HG02852 (cell line): ENCODE data around the gene CYP11A1.

Experiments
- ATAC-seq: cut with Tn5 transposase; IDR thresholded peaks from one replicate; pipeline ENCODE4 v1.9.1; 2021; ENCODE audit warnings: mild to moderate bottlenecking, moderate library complexity; ENCODE audit not compliant: unreplicated experiment

The CYP11A1 gene

GRCh38 chr15:74306781-74307217, 60.6 kb downstream of the CYP11A1 start:
- no peak for ATAC-seq

GRCh38 chr15:74305687-74306086, 61.8 kb downstream of the CYP11A1 start:
- ATAC-seq = no peak

- no peak for ATAC-seq
Observed at GRCh38 chr15:74304431-74304830, 63.0 kb downstream of the CYP11A1 start.

- no peak for ATAC-seq
Observed at GRCh38 chr15:74303741-74304309, 63.6 kb downstream of the CYP11A1 start.

GRCh38 chr15:74302821-74303359, 64.6 kb downstream of the CYP11A1 start:
- no peak for ATAC-seq

- no peak for ATAC-seq
Observed at GRCh38 chr15:74301583-74302361, 65.7 kb downstream of the CYP11A1 start.

GRCh38 chr15:74300057-74300795, 67.2 kb downstream of the CYP11A1 start:
- no peak for ATAC-seq

- no peak for ATAC-seq
Observed at GRCh38 chr15:74297887-74298286, 69.6 kb downstream of the CYP11A1 start.

GRCh38 chr15:74295800-74296199, 71.6 kb downstream of the CYP11A1 start:
- no peak for ATAC-seq

- no peak for ATAC-seq
Observed at GRCh38 chr15:74294010-74294409, 73.4 kb downstream of the CYP11A1 start.

GRCh38 chr15:74293021-74293810, 74.2 kb downstream of the CYP11A1 start:
- ATAC-seq = no peak

GRCh38 chr15:74291101-74292071, 76.1 kb downstream of the CYP11A1 start:
- no peak for ATAC-seq

- ATAC-seq = no peak
Observed at GRCh38 chr15:74290645-74291044, 76.8 kb downstream of the CYP11A1 start.

- no peak for ATAC-seq
Observed at GRCh38 chr15:74289671-74290070, 77.8 kb downstream of the CYP11A1 start.
